ENCODE data around the gene LAMB4. TPM values are rescaled to one million over a fixed set of nuclear protein-coding genes. Genes with fewer than 3 reads are reported as not detected.
A peak's percentile ranks its signal among the peaks of the same experiment; 100 is the strongest.

LAMB4 gene
- polyA plus RNA-seq, 2 donors = 3.5 to 4.9 TPM

GRCh38 chr7:108007762-108008161 lies 122.4 kb downstream of the LAMB4 start:
- Histone ChIP-seq H3K9me3 (ENCODE audit: control insufficient read depth in 2 of 2, insufficient read depth in 1 of 2, low read depth in 1 of 2, low read length in 1 of 2) (no peaks in the 10 kb centered on the region), H3K4me3 (ENCODE audit: low read depth in 1 of 2, low read length in 2 of 2) (no peak overlapping the region), H3K27ac (ENCODE audit: low read depth in 2 of 2, low read length in 1 of 2) (no peak overlapping the region), H3K36me3 (ENCODE audit: control insufficient read depth in 2 of 2, insufficient read depth in 2 of 2, low read length in 1 of 2) (no peaks in the 10 kb centered on the region), H3K4me1 (ENCODE audit: control insufficient read depth in 2 of 2, insufficient read depth in 2 of 2, low read length in 1 of 2) (no peaks in the 10 kb centered on the region), H3K27me3 (ENCODE audit: control insufficient read depth in 1 of 2, insufficient read depth in 2 of 2, low read length in 2 of 2) (no peaks in the 10 kb centered on the region)
- WGBS, 2 donors = 67 to 69% methylated on average over 3 of the region's 3 CpGs

- no peak overlapping the region for H3K27ac ChIP-seq (ENCODE audit: low read depth in 2 of 2, low read length in 1 of 2)
- no peaks in the 10 kb centered on the region for H3K9me3 ChIP-seq (ENCODE audit: control insufficient read depth in 2 of 2, insufficient read depth in 1 of 2, low read depth in 1 of 2, low read length in 1 of 2)
- H3K4me1 ChIP-seq (ENCODE audit: control insufficient read depth in 2 of 2, insufficient read depth in 2 of 2, low read length in 1 of 2) = no peaks in the 10 kb centered on the region
- no peaks in the 10 kb centered on the region for H3K36me3 ChIP-seq (ENCODE audit: control insufficient read depth in 2 of 2, insufficient read depth in 2 of 2, low read length in 1 of 2)
- H3K4me3 ChIP-seq (ENCODE audit: low read depth in 1 of 2, low read length in 2 of 2) = no peak overlapping the region
- H3K27me3 ChIP-seq (ENCODE audit: control insufficient read depth in 1 of 2, insufficient read depth in 2 of 2, low read length in 2 of 2) = no peaks in the 10 kb centered on the region
- WGBS, 2 donors = 71 to 83% methylated on average over 3 of the region's 3 CpGs
These were observed 122.9 kb downstream of the LAMB4 start for GRCh38 chr7:108007261-108007660.

- Histone ChIP-seq H3K4me3 (ENCODE audit: low read depth in 1 of 2, low read length in 2 of 2) (no peak overlapping the region), H3K27ac (ENCODE audit: low read depth in 2 of 2, low read length in 1 of 2) (peak overlapping the region in 1 of 2 donors; percentile 41), H3K4me1 (ENCODE audit: control insufficient read depth in 2 of 2, insufficient read depth in 2 of 2, low read length in 1 of 2) (peaks cover 4 to 5% of the 10 kb centered on the region in 2 donors), H3K36me3 (ENCODE audit: control insufficient read depth in 2 of 2, insufficient read depth in 2 of 2, low read length in 1 of 2) (no peaks in the 10 kb centered on the region), H3K9me3 (ENCODE audit: control insufficient read depth in 2 of 2, insufficient read depth in 1 of 2, low read depth in 1 of 2, low read length in 1 of 2) (no peaks in the 10 kb centered on the region), H3K27me3 (ENCODE audit: control insufficient read depth in 1 of 2, insufficient read depth in 2 of 2, low read length in 2 of 2) (no peaks in the 10 kb centered on the region)
- 47 to 61% methylated on average over 13 of the region's 13 CpGs for WGBS, 2 donors
These were observed 125.7 kb downstream of the LAMB4 start for GRCh38 chr7:108004220-108005142.

- Histone ChIP-seq H3K27ac (ENCODE audit: low read depth in 2 of 2, low read length in 1 of 2) (peak overlapping the region; percentile 26 to 42), H3K36me3 (ENCODE audit: control insufficient read depth in 2 of 2, insufficient read depth in 2 of 2, low read length in 1 of 2) (no peaks in the 10 kb centered on the region), H3K4me3 (ENCODE audit: low read depth in 1 of 2, low read length in 2 of 2) (peak overlapping the region; percentile 65 to 70), H3K9me3 (ENCODE audit: control insufficient read depth in 2 of 2, insufficient read depth in 1 of 2, low read depth in 1 of 2, low read length in 1 of 2) (no peaks in the 10 kb centered on the region), H3K27me3 (ENCODE audit: control insufficient read depth in 1 of 2, insufficient read depth in 2 of 2, low read length in 2 of 2) (no peaks in the 10 kb centered on the region), H3K4me1 (ENCODE audit: control insufficient read depth in 2 of 2, insufficient read depth in 2 of 2, low read length in 1 of 2) (peaks cover 4 to 5% of the 10 kb centered on the region in 2 donors)
- WGBS, 2 donors = 45 to 49% methylated on average over 15 of the region's 15 CpGs
These were observed 126.6 kb downstream of the LAMB4 start for GRCh38 chr7:108003599-108003935.

GRCh38 chr7:108002726-108003598 lies 127.2 kb downstream of the LAMB4 start, which contains the start of gene LAMB1:
TSS of gene LAMB1 (minus strand) at chr7:108003161. CDS start at chr7:108002885, 276 bp downstream.
- Histone ChIP-seq H3K4me3 (ENCODE audit: low read depth in 1 of 2, low read length in 2 of 2) (peak within 1 kb of the TSS; percentile 65 to 70), H3K4me1 (ENCODE audit: control insufficient read depth in 2 of 2, insufficient read depth in 2 of 2, low read length in 1 of 2) (peaks cover 4 to 5% of the 10 kb centered on the region in 2 donors), H3K27ac (ENCODE audit: low read depth in 2 of 2, low read length in 1 of 2) (peak within 1 kb of the TSS; percentile 72 to 76), H3K27me3 (ENCODE audit: control insufficient read depth in 1 of 2, insufficient read depth in 2 of 2, low read length in 2 of 2) (no peaks in the 10 kb centered on the region), H3K9me3 (ENCODE audit: control insufficient read depth in 2 of 2, insufficient read depth in 1 of 2, low read depth in 1 of 2, low read length in 1 of 2) (no peaks in the 10 kb centered on the region), H3K36me3 (ENCODE audit: control insufficient read depth in 2 of 2, insufficient read depth in 2 of 2, low read length in 1 of 2) (no peaks in the 10 kb centered on the region)
- 1% methylated on average over 72 to 75 of the region's 75 CpGs for WGBS, 2 donors

- Histone ChIP-seq H3K9me3 (ENCODE audit: control insufficient read depth in 2 of 2, insufficient read depth in 1 of 2, low read depth in 1 of 2, low read length in 1 of 2) (no peaks in the 10 kb centered on the region), H3K36me3 (ENCODE audit: control insufficient read depth in 2 of 2, insufficient read depth in 2 of 2, low read length in 1 of 2) (no peaks in the 10 kb centered on the region), H3K4me1 (ENCODE audit: control insufficient read depth in 2 of 2, insufficient read depth in 2 of 2, low read length in 1 of 2) (peaks cover 4 to 5% of the 10 kb centered on the region in 2 donors), H3K27me3 (ENCODE audit: control insufficient read depth in 1 of 2, insufficient read depth in 2 of 2, low read length in 2 of 2) (no peaks in the 10 kb centered on the region), H3K27ac (ENCODE audit: low read depth in 2 of 2, low read length in 1 of 2) (peak overlapping the region; percentile 72 to 76), H3K4me3 (ENCODE audit: low read depth in 1 of 2, low read length in 2 of 2) (peak overlapping the region; percentile 65 to 70)
- WGBS, 2 donors = 1 to 2% methylated on average over 75 of the region's 75 CpGs
These were observed 128.1 kb downstream of the LAMB4 start for GRCh38 chr7:108001764-108002725.

- H3K4me1 ChIP-seq (ENCODE audit: control insufficient read depth in 2 of 2, insufficient read depth in 2 of 2, low read length in 1 of 2) = peaks cover 4 to 5% of the 10 kb centered on the region in 2 donors
- H3K4me3 ChIP-seq (ENCODE audit: low read depth in 1 of 2, low read length in 2 of 2) = peak overlapping the region; percentile 65 to 70
- H3K9me3 ChIP-seq (ENCODE audit: control insufficient read depth in 2 of 2, insufficient read depth in 1 of 2, low read depth in 1 of 2, low read length in 1 of 2) = no peaks in the 10 kb centered on the region
- peak overlapping the region; percentile 72 to 76 for H3K27ac ChIP-seq (ENCODE audit: low read depth in 2 of 2, low read length in 1 of 2)
- H3K36me3 ChIP-seq (ENCODE audit: control insufficient read depth in 2 of 2, insufficient read depth in 2 of 2, low read length in 1 of 2) = no peaks in the 10 kb centered on the region
- no peaks in the 10 kb centered on the region for H3K27me3 ChIP-seq (ENCODE audit: control insufficient read depth in 1 of 2, insufficient read depth in 2 of 2, low read length in 2 of 2)
- WGBS, 2 donors = 20 to 25% methylated on average over 37 of the region's 37 CpGs
These were observed 129.0 kb downstream of the LAMB4 start for GRCh38 chr7:108000875-108001763.

GRCh38 chr7:107999779-108000560 lies 130.2 kb downstream of the LAMB4 start:
- peaks cover 4 to 5% of the 10 kb centered on the region in 2 donors for H3K4me1 ChIP-seq (ENCODE audit: control insufficient read depth in 2 of 2, insufficient read depth in 2 of 2, low read length in 1 of 2)
- no peaks in the 10 kb centered on the region for H3K9me3 ChIP-seq (ENCODE audit: control insufficient read depth in 2 of 2, insufficient read depth in 1 of 2, low read depth in 1 of 2, low read length in 1 of 2)
- H3K36me3 ChIP-seq (ENCODE audit: control insufficient read depth in 2 of 2, insufficient read depth in 2 of 2, low read length in 1 of 2) = no peaks in the 10 kb centered on the region
- 68 to 72% methylated on average over 4 of the region's 4 CpGs for WGBS, 2 donors
- peak overlapping the region in 1 of 2 donors; percentile 35 for H3K27ac ChIP-seq (ENCODE audit: low read depth in 2 of 2, low read length in 1 of 2)
- H3K4me3 ChIP-seq (ENCODE audit: low read depth in 1 of 2, low read length in 2 of 2) = no peak overlapping the region
- H3K27me3 ChIP-seq (ENCODE audit: control insufficient read depth in 1 of 2, insufficient read depth in 2 of 2, low read length in 2 of 2) = no peaks in the 10 kb centered on the region

Data from esophagus (tissue), 2 donors.